NCI-H446 (cell line): Measurements from ENCODE around the gene EEF2.
"Not testable (repeated sequence)": the region's sequence is repeated elsewhere in the genome, so short reads cannot be mapped to it uniquely, and the experiment has no call there.

Experiments
- DNase-seq, 2 experiments: peaks; one replicate each; lab custom pipeline; 2025; lab: John Stamatoyannopoulos, UW

Gene EEF2

GRCh38 chr19:4014541-4015491, 29.6 kb upstream of the EEF2 start:
- DNase-seq = no peak

GRCh38 chr19:4013886-4014540, 28.8 kb upstream of the EEF2 start:
- no peak for DNase-seq

GRCh38 chr19:4012975-4013634, 27.8 kb upstream of the EEF2 start:
- no peak for DNase-seq

DNA sequence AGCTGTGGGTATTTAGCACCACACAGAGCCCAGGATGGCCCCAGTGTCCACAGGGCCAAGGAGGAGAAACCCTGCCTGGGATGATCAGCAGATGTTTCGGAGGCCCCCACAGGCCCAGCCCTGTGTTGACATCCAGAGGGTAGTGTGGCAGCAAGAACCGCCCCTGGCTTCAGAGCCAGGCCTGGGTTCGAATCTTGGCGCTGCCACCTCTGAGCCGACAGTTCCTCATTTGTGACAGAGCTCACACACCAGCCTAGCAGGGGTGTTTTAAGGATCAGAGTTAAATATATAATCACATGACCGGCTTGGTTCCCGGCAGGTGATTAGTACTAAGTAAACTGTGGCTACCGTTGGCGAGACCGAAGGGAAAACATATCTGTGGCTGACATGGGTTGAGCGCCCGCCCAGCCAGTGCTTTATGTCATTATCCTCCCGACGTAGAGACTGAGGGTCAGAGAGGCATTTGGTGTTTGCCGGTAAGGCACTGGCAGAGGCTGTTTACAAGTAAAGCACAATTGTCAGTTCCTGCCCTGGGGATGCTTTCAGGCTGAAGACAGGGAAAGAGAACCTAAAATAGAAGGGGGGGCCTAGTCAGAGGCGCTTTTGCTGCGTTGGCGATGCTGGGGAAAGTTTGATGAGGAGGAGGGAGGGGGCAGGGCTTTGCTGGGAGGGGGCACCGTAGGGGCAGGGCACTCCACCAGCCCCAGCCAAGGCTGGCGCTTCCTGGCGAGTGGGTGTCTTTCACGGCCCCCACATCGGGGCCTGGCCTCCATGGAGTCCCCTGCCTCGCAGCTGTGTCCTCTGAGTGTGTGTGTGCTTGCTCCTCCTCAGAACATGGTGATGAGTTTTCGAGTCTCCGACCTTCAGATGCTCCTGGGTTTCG, 27.1 kb upstream of the EEF2 start:
- DNase-seq = no peak

DNA sequence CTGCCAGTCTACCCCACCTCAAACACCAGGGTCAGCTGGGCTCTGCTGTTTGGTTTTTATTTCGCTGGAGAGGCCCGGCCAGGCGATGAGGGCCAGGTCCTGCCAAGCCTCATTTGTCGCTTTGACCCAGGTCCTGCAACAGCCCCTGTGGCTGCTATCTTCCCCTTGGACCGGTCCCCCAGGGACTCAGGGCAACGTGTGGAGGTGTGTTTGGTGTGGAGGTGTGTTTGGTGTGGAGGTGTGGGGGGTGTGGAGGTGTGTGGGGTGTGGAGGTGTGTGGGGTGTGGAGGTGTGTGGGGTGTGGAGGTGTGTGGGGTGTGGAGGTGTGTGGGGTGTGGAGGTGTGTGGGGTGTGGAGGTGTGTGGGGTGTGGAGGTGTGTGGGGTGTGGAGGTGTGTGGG, 26.2 kb upstream of the EEF2 start:
- DNase-seq = not testable (repeated sequence)

- DNase-seq = no peak
These were observed 25.5 kb upstream of the EEF2 start for GRCh38 chr19:4010808-4011110.

- DNase-seq = peak in 1 of 2 experiments; percentile 24
These were observed 24.9 kb upstream of the EEF2 start for GRCh38 chr19:4009990-4010807.

GRCh38 chr19:4007836-4008539, 22.7 kb upstream of the EEF2 start:
- peak in 1 of 2 experiments; percentile 19 for DNase-seq

DNA sequence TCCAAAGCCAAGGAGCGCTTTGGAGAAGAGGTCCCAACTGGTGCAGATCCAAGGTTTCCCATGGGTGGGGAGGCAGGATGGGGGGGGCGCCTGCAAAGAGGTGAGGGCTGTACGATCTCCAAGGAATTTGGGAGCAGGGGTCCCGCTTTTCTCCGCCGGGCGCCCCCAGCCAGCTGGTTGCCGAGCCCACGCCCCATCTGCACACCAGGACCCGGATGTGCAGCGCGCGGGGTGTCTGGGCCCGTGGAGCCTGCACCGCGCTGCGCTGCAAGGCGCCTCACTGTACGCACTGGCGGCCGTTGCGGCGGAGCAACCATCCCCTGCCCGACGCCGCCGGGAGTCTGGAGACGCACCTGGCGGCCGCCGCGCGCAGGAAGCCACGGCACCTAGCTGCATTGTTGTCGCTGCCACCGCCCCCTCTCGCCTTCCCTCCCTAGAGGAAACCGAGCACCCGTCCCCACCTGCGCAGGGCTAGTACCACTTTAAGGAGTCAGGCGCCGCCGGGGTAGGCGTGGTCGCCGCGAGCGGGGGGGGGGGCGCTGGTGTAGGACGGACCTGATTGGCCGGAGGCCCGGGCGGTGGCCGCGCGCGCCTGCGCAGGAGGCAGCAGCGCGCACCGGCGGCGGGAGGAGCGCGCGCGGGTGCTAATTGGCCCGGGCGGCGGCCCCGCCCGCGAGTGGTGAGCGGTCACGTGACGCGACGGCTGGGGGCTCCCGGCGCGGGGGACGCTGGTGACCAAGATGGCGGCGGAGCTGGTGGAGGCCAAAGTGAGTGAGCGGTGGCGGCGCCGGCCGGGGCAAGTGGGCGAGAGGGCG, 22.0 kb upstream of the EEF2 start, which contains the start of gene PIAS4:
Gene PIAS4, plus strand, starts transcription at position 716 of the 815 bp plus-strand sequence. Its CDS starts 25 bp downstream, at position 741.
- peak; percentile 91 to 98 for DNase-seq

DNA sequence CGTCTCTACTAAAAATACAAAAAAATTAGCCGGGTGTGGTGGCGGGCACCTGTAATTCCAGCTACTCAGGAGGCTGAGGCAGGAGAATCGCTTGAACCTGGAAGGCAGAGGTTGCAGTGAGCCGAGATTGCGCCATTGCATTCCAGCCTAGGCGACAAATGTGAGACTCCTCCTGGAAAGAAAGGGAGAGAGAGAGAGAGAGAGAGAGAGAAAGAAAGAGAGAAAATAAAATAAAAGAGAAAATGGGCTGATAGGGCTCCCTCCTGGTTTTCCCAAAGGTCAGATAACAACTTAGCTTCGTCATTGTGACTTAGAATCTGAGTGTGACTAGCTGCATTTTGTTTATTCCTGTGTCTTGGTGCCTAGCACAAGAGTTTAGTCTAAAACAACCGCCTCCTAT, 20.2 kb upstream of the EEF2 start:
- not testable (repeated sequence) for DNase-seq

GRCh38 chr19:4000798-4001197, 15.5 kb upstream of the EEF2 start:
- DNase-seq = not testable (repeated sequence)

- not testable (repeated sequence) for DNase-seq
These were observed 13.6 kb upstream of the EEF2 start for GRCh38 chr19:3998667-3999412.

GRCh38 chr19:3995607-3996006, 10.3 kb upstream of the EEF2 start:
- no peak for DNase-seq

DNA sequence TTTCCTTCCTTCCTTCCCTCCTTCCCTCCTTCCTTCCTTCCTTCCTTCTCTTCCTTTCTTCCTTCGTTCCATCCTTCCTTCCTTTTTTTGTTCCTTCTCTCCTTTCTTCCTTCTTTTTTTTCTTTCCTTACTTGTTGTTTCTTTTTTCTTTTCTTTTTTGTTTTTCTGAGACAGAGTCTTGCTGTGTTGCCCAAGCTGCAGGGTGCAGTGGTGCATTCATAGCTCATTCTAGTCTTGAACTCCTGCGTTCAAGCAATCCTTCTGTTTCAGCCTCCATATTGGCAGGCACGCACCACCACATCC, 5.5 kb upstream of the EEF2 start:
- DNase-seq = no peak

- peak; percentile 82 to 95 for DNase-seq
These were observed 2.5 kb upstream of the EEF2 start for GRCh38 chr19:3987619-3988371.

DNA sequence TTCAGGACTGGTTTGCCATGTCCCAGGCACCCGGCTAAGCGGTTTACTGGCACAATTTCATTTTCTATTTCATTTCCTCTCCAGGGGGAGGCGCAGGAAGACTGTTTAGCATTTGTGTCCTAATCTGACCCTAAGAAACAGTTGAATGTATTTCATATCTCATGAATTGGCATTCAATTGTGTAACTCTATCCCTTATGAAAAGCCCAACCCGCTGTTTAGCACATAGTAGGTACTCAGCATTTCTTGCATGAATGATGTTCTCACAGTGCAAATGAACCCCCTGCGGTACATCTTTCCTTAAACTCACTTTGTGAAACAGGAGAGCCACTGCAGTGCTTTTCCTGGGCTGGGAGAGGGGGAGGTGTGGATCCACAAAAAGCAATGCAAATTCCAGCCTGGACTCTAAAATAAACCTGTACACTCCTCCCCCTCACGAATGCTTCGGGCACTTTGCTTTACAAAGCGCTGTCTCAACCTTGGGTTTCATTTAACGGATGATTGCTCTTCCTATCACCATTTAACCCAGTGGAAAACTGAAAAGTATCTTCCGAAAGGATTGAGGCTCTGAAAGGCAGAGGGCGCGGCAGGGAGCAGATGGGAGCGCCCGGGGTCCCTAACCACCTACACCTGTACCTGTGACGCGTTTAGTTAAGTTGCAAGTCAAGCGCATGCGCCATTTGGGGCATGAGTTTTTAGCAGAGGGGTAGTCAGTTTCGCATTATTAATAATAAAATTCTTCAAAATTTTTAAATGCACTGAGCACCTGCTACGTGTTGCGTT, 1.2 kb upstream of the EEF2 start:
- peak; percentile 83 to 90 for DNase-seq

GRCh38 chr19:3985643-3986259, 488 bp upstream of the EEF2 start:
- DNase-seq = no peak
